ENCODE results near the gene NRCAM. TPM values are rescaled to one million over a fixed set of nuclear protein-coding genes. Genes with fewer than 3 reads are reported as not detected.

Gene NRCAM
- total RNA-seq, 1 experiment from 2014 or later: 2.4 TPM

GRCh38 chr7:108459922-108460551 is 3.8 kb upstream of the NRCAM start:
- DNase-seq (ENCODE audit: low spot score): peak; percentile 41

GRCh38 chr7:108457871-108458270 is 1.6 kb upstream of the NRCAM start:
- DNase-seq (ENCODE audit: low spot score): no peak

GRCh38 chr7:108456845-108457540 is 757 bp upstream of the NRCAM start:
- DNase-seq (ENCODE audit: low spot score): no peak

- no peak for DNase-seq (ENCODE audit: low spot score)
Measured at GRCh38 chr7:108455551-108455997, 662 bp downstream of the NRCAM start.

- no peak for DNase-seq (ENCODE audit: low spot score)
Measured at GRCh38 chr7:108454674-108455550, 1.3 kb downstream of the NRCAM start.

GRCh38 chr7:108454317-108454673 is 1.9 kb downstream of the NRCAM start:
- no peak for DNase-seq (ENCODE audit: low spot score)

- DNase-seq (ENCODE audit: low spot score): no peak
Measured at GRCh38 chr7:108453320-108453719, 2.9 kb downstream of the NRCAM start.

- no peak for DNase-seq (ENCODE audit: low spot score)
Measured at GRCh38 chr7:108452707-108453106, 3.5 kb downstream of the NRCAM start.

- no peak for DNase-seq (ENCODE audit: low spot score)
Measured at GRCh38 chr7:108451296-108451848, 4.9 kb downstream of the NRCAM start.

- no peak for DNase-seq (ENCODE audit: low spot score)
Measured at GRCh38 chr7:108450160-108450559, 6.1 kb downstream of the NRCAM start.

- no peak for DNase-seq (ENCODE audit: low spot score)
Measured at GRCh38 chr7:108449521-108449920, 6.7 kb downstream of the NRCAM start.

- DNase-seq (ENCODE audit: low spot score): no peak
Measured at GRCh38 chr7:108448584-108449505, 7.4 kb downstream of the NRCAM start.

- no peak for DNase-seq (ENCODE audit: low spot score)
Measured at GRCh38 chr7:108442039-108442568, 14.1 kb downstream of the NRCAM start.

- no peak for DNase-seq (ENCODE audit: low spot score)
Measured at GRCh38 chr7:108441392-108441955, 14.8 kb downstream of the NRCAM start.

GRCh38 chr7:108440613-108441012 is 15.6 kb downstream of the NRCAM start:
- no peak for DNase-seq (ENCODE audit: low spot score)

- no peak for DNase-seq (ENCODE audit: low spot score)
Measured at GRCh38 chr7:108436906-108437305, 19.3 kb downstream of the NRCAM start.

GRCh38 chr7:108434010-108434409 is 22.2 kb downstream of the NRCAM start:
- DNase-seq (ENCODE audit: low spot score): no peak

GRCh38 chr7:108431099-108431498 is 25.1 kb downstream of the NRCAM start:
- no peak for DNase-seq (ENCODE audit: low spot score)

- DNase-seq (ENCODE audit: low spot score): peak; percentile 21
Measured at GRCh38 chr7:108430664-108431063, 25.6 kb downstream of the NRCAM start.

GRCh38 chr7:108427766-108428165 is 28.5 kb downstream of the NRCAM start:
- no peak for DNase-seq (ENCODE audit: low spot score)
